ENCODE data around the gene SAPCD2. TPM values are rescaled to one million over a fixed set of nuclear protein-coding genes. Genes with fewer than 3 reads are reported as not detected.

The SAPCD2 gene
- total and polyA plus RNA-seq, 2 of the 4 experiments (the other 2 are of a cell fraction), result 3.4 to 4.9 TPM

- Histone ChIP-seq H3K36me3 (ENCODE audit: control insufficient read depth, insufficient read depth, low read length) (peaks cover 42% of the 10 kb centered on the region), H3K79me1 (ENCODE audit: low read depth in 1 of 2, low read length in 2 of 2) (peaks cover 6 to 7% of the 10 kb centered on the region in 2 experiments; a peak in 2 of 4 replicates), H3K18ac (ENCODE audit: low read depth, low read length) (no peak overlapping the region), H3K9me3 (ENCODE audit: control insufficient read depth, insufficient read depth, low read length) (no peaks in the 10 kb centered on the region), H3K27ac (ENCODE audit: insufficient read depth, low read length) (no peak overlapping the region), H4K20me1 (ENCODE audit: insufficient read depth, low read length) (no peaks in the 10 kb centered on the region), H2AK5ac (ENCODE audit: low read depth, low read length) (no peak overlapping the region), H2AFZ (replicated peaks; ENCODE audit: low read length, poor library complexity) (peak overlapping the region; percentile 63), H2BK5ac (ENCODE audit: low read depth, low read length, poor library complexity, severe bottlenecking) (no peak overlapping the region), H3K4me3 (ENCODE audit: insufficient read depth, low read depth, low read length) (no peak overlapping the region), H3K14ac (replicated peaks; ENCODE audit: low read depth, low read length) (no peak overlapping the region), H4K5ac (ENCODE audit: low read depth, low read length) (no peak overlapping the region), H3K9ac (ENCODE audit: low read depth, low read length) (no peak overlapping the region), H4K8ac (ENCODE audit: low read depth in 2 of 2, low read length in 2 of 2) (no peak overlapping the region), H2BK15ac (ENCODE audit: low read depth, low read length) (no peak overlapping the region), H2AK9ac (replicated peaks; ENCODE audit: low read depth, low read length, poor library complexity) (no peak overlapping the region), H3K27me3 (ENCODE audit: control insufficient read depth, insufficient read depth, low read length) (no peaks in the 10 kb centered on the region), H2BK20ac (ENCODE audit: low read depth, low read length) (no peak overlapping the region), H3K9me1 (ENCODE audit: insufficient read depth, low read length) (peaks cover 2% of the 10 kb centered on the region; the same call in 1 of the 2 replicates), H3K4me1 (ENCODE audit: control insufficient read depth, insufficient read depth, low read length) (no peaks in the 10 kb centered on the region), H3K4ac (ENCODE audit: low read depth, low read length) (no peak overlapping the region), H3K23ac (ENCODE audit: low read depth, low read length) (no peak overlapping the region), H2BK120ac (ENCODE audit: low read depth, low read length) (no peak overlapping the region), H3K4me2 (ENCODE audit: low read depth, low read length) (no peak overlapping the region), H4K91ac (ENCODE audit: insufficient read depth, low read depth, low read length) (no peak overlapping the region), H3K56ac (ENCODE audit: extremely low read depth, insufficient read depth, low read length) (no peak overlapping the region)
- DNase-seq, result no peak
- CTCF ChIA-PET, result no interaction called here
- intact Hi-C loops (cut with micrococcal nuclease) (no loop called here), in situ Hi-C loops (cut with MboI; ENCODE audit: low sequenced_read_pairs) (no loop called here), dilution Hi-C loops (cut with HindIII; ENCODE audit: low sequenced_read_pairs, unreplicated experiment) (no loop called here)
- WGBS, 2 experiments (ENCODE audit: extremely low coverage in 2 of 2, insufficient read length in 1 of 2), result 98% methylated on average over 10 of the region's 30 CpGs; no CpG with 5 or more reads in 1 of the 2 experiments
- ATAC-seq (ENCODE audit: low read depth), result no peak
- POLR2A ChIA-PET (ENCODE audit: unreplicated experiment), result no interaction called here
- no TSS peak for BruUV-seq (replicated peaks)
- TF ChIP-seq BHLHE40 (IDR thresholded peaks at IDR 0.05; ENCODE audit: low read depth, low read length), result no peak
- no peak for TF ChIP-seq MAZ (IDR thresholded peaks at IDR 0.05; ENCODE audit: borderline replicate concordance, low read depth, low read length)
- 0 out of 2 replicates have a peak, but pooled peaks have one; percentile 13 for TF ChIP-seq CTCF (conservative IDR thresholded peaks at IDR 0.05; ENCODE audit: low read depth, low read length)
These were observed 25.5 kb upstream of the SAPCD2 start for GRCh38 chr9:137095664-137096517.
